IMR-90 (cell line): ENCODE measurements around the gene EHD4. TPM values are rescaled to one million over a fixed set of nuclear protein-coding genes. Genes with fewer than 3 reads are reported as not detected.

Experiments used
- ATAC-seq: fragments of 200-7000 bp; cut with Tn5 transposase; 2 replicates; pipeline ENCODE4 v1.9.1; 2020; ENCODE audit warnings: low read depth, mild to moderate bottlenecking, moderate library complexity
- BruUV-seq: library from RNA; stranded (reverse); fragments of 400-500 nt; replicated peaks from 2 replicates; lab custom pipeline; 2021; lab: Mats Ljungman, UMichigan
- CTCF ChIA-PET: fragments of 300-600 bp; formaldehyde crosslinking; extraction: SDS; loops from one replicate; lab custom pipeline; 2021; ENCODE audit warnings: antibody characterized with exemption; lab: Yijun Ruan, JAX
- POLR2A ChIA-PET: fragments of 300-600 bp; sonication (Branson Sonifier 250); formaldehyde crosslinking; loops from one replicate; lab custom pipeline; 2022; ENCODE audit warnings: antibody characterized with exemption; ENCODE audit not compliant: unreplicated experiment; lab: Charles Lee
- DNase-seq: peaks from one replicate; pipeline ENCODE4 v3.0.0; 2013
- H2AFZ ChIP-seq: replicated peaks from 2 replicates; pipeline ENCODE3; 2013; ENCODE audit warnings: low read length, mild to moderate bottlenecking; ENCODE audit not compliant: poor library complexity
- H2AK5ac ChIP-seq: 2 replicates; pipeline ENCODE4 v1.6.1; 2013; ENCODE audit warnings: low read depth, low read length, inconsistent platforms
- H2AK9ac ChIP-seq: replicated peaks from 2 replicates; pipeline ENCODE3; 2013; ENCODE audit warnings: mild to moderate bottlenecking, low read depth, low read length, moderate library complexity; ENCODE audit not compliant: poor library complexity
- H2BK120ac ChIP-seq: 2 replicates; pipeline ENCODE4 v1.6.1; 2013; ENCODE audit warnings: low read depth, low read length, inconsistent platforms
- H2BK15ac ChIP-seq: 3 replicates; pipeline ENCODE4 v1.6.1; 2013; ENCODE audit warnings: low read depth, low read length, inconsistent platforms
- H2BK20ac ChIP-seq: 2 replicates; pipeline ENCODE4 v1.6.1; 2013; ENCODE audit warnings: low read depth, mild to moderate bottlenecking, inconsistent platforms, low read length, moderate library complexity
- H2BK5ac ChIP-seq: 2 replicates; pipeline ENCODE4 v1.6.1; 2013; ENCODE audit warnings: mild to moderate bottlenecking, low read depth, low read length, inconsistent platforms; ENCODE audit not compliant: poor library complexity, severe bottlenecking
- H3K14ac ChIP-seq: replicated peaks from 2 replicates; pipeline ENCODE4 v1.6.1; 2013; ENCODE audit warnings: low read depth, low read length, inconsistent platforms
- H3K18ac ChIP-seq: 2 replicates; pipeline ENCODE4 v1.6.1; 2013; ENCODE audit warnings: low read depth, low read length, control low read depth
- H3K23ac ChIP-seq: 2 replicates; pipeline ENCODE4 v1.6.1; 2013; ENCODE audit warnings: low read depth, low read length, inconsistent platforms
- H3K27ac ChIP-seq: 2 replicates; pipeline ENCODE4 v1.5.1; 2013; ENCODE audit warnings: mild to moderate bottlenecking, control low read depth, low read length; ENCODE audit not compliant: insufficient read depth
- H3K27me3 ChIP-seq: 2 replicates; pipeline ENCODE4 v1.6.1; 2013; ENCODE audit warnings: low read length; ENCODE audit not compliant: control insufficient read depth, insufficient read depth
- H3K36me3 ChIP-seq: 2 replicates; pipeline ENCODE4 v1.6.1; 2013; ENCODE audit warnings: low read length, mixed read lengths; ENCODE audit not compliant: control insufficient read depth, insufficient read depth
- H3K4ac ChIP-seq: 2 replicates; pipeline ENCODE4 v1.6.1; 2013; ENCODE audit warnings: low read depth, low read length, inconsistent platforms
- H3K4me1 ChIP-seq: 2 replicates; pipeline ENCODE4 v1.6.1; 2013; ENCODE audit warnings: low read length, mixed read lengths; ENCODE audit not compliant: control insufficient read depth, insufficient read depth
- H3K4me2 ChIP-seq: 2 replicates; pipeline ENCODE4 v1.6.1; 2013; ENCODE audit warnings: low read depth, mild to moderate bottlenecking, control low read depth, low read length, moderate library complexity
- H3K4me3 ChIP-seq: 2 replicates; pipeline ENCODE4 v1.5.1; 2013; ENCODE audit warnings: low read depth, mild to moderate bottlenecking, control low read depth, low read length, moderate library complexity; ENCODE audit not compliant: insufficient read depth
- H3K56ac ChIP-seq: 2 replicates; pipeline ENCODE4 v1.6.1; 2013; ENCODE audit warnings: low read length, inconsistent platforms; ENCODE audit not compliant: insufficient read depth; ENCODE audit errors: extremely low read depth
- H3K79me1 ChIP-seq, 2 experiments: 2 replicates each; pipeline ENCODE4 v1.6.1; 2013; ENCODE audit warnings: low read length in 2 of 2, inconsistent platforms in 1 of 2, low read depth in 1 of 2
- H3K9ac ChIP-seq: 2 replicates; pipeline ENCODE4 v1.6.1; 2013; ENCODE audit warnings: low read depth, low read length, control low read depth
- H3K9me1 ChIP-seq: 2 replicates; pipeline ENCODE4 v1.6.1; 2013; ENCODE audit warnings: low read length, inconsistent platforms; ENCODE audit not compliant: insufficient read depth
- H3K9me3 ChIP-seq: 2 replicates; pipeline ENCODE4 v1.6.1; 2013; ENCODE audit warnings: low read length; ENCODE audit not compliant: control insufficient read depth, insufficient read depth
- H4K20me1 ChIP-seq: 2 replicates; pipeline ENCODE4 v1.6.1; 2013; ENCODE audit warnings: low read length, inconsistent platforms; ENCODE audit not compliant: insufficient read depth
- H4K5ac ChIP-seq: 2 replicates; pipeline ENCODE4 v1.6.1; 2013; ENCODE audit warnings: mild to moderate bottlenecking, low read depth, low read length, control low read depth
- H4K8ac ChIP-seq, 2 experiments: 2 replicates each; pipeline ENCODE4 v1.6.1; 2013; ENCODE audit warnings: low read depth in 2 of 2, low read length in 2 of 2, control low read depth in 1 of 2, inconsistent platforms in 1 of 2
- H4K91ac ChIP-seq: 2 replicates; pipeline ENCODE4 v1.6.1; 2013; ENCODE audit warnings: low read depth, low read length, inconsistent platforms; ENCODE audit not compliant: insufficient read depth
- MAZ ChIP-seq: IDR thresholded peaks from 2 replicates; pipeline ENCODE4 v1.6.1; 2012; ENCODE audit warnings: low read depth, mild to moderate bottlenecking, low read length, improper control_type of control experiment, moderate library complexity, borderline replicate concordance
- POLR2A ChIP-seq: IDR thresholded peaks from 2 replicates; pipeline ENCODE4 v1.6.1; 2012; ENCODE audit warnings: mild to moderate bottlenecking, low read depth, low read length
- RAD21 ChIP-seq: IDR thresholded peaks from 2 replicates; pipeline ENCODE4 v1.6.1; 2012; ENCODE audit warnings: low read length, improper control_type of control experiment
- SMC3 ChIP-seq: fragments of 150-350 bp; IDR thresholded peaks from 2 replicates; pipeline ENCODE4 v1.6.1; 2016; ENCODE audit warnings: low read depth, mild to moderate bottlenecking, antibody characterized with exemption, low read length, moderate library complexity
- WGBS, 2 experiments: methylation state at CpG; one replicate each; pipeline versions ENCODE4 v1.1.5 to v1.1.7; 2013; ENCODE audit warnings: missing lambda C conversion rate in 2 of 2; ENCODE audit not compliant: insufficient read length in 1 of 2; ENCODE audit errors: extremely low coverage in 2 of 2; 5-methylcytosine and 5-hydroxymethylcytosine counted together
- dilution Hi-C: fragments of 300-500 bp; cut with HindIII; formaldehyde crosslinking; loops from one replicate; pipeline ENCODE4 v1.14.3; 2018; ENCODE audit warnings: low sequenced_read_pairs; ENCODE audit not compliant: unreplicated experiment
- in situ Hi-C: fragments of 300-500 bp; cut with MboI; formaldehyde crosslinking; loops from 3 replicates; pipeline ENCODE4 v1.14.3; 2019; ENCODE audit warnings: low sequenced_read_pairs, inconsistent platforms, mixed read lengths
- intact Hi-C: fragments of 100-400 bp; cut with micrococcal nuclease; formaldehyde crosslinking; loops from 2 replicates; pipeline ENCODE4 v1.10.0; 2022
- polyA plus RNA-seq, 3 experiments: library from polyadenylated mRNA; depleted of rRNA; stranded (reverse); fragments of >200 nt; gene quantifications; 2 replicates each; pipeline ENCODE4 v1.2.3, GENCODE V29; 2012; ENCODE audit warnings: low replicate concordance in 1 of 3
- total RNA-seq: library from RNA; depleted of rRNA; stranded (reverse); fragments of >200 nt; gene quantifications from 2 replicates; pipeline ENCODE4 v1.2.3, GENCODE V29; 2012
- TF ChIP-seq, protein P1 (sequence below): fragments of 150-350 bp; IDR thresholded peaks from 2 replicates; pipeline ENCODE4 v1.6.1; 2016; ENCODE audit warnings: low read depth, mild to moderate bottlenecking, low read length, moderate library complexity, borderline replicate concordance

Gene EHD4
- total and polyA plus RNA-seq, 2 of the 4 experiments (the other 2 are of a cell fraction): 21.0 to 29.0 TPM

DNA sequence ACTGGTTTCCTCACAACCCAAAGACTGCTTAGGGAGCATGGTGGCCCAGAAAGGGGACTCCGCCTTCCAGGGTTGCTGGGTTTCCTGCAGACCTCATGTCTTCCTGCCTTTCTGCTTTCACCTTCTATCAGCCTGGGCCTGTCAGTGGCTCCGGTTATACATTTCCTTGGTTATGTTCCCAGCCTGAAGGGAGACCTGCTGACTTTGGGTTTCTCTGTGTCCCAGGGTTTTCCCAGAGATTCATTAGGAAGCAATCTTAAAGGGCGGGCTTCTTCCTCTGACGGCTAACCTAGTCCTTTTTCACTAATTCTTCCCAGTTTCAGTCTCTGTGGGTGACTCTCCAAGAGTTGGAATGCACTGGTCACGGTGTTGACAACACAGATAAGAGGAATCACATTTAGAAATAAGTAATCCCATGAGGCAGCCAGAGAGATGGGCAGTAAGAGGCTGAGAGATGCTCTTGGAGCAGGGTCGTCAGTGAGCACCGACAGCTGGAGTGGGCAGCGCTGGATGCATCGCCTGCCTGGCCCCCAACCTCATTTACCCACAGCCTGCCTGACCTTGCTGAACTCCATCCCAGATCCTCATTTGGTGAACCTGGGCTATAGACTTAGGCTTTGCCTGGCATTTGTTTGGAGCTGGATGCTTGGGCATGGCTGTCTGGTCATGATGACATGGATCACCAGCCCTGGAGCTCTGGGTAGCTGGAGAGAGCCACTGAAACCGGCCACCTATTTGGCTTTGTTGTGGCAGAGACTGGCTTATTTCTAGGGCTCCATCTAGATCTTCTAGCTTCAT lies 10.0 kb upstream of the EHD4 start:
- DNase-seq (peak; percentile 10), ATAC-seq (peak; percentile 46)
- Histone ChIP-seq H2BK120ac (no peak overlapping the region), H3K27me3 (peaks cover 29% of the 10 kb centered on the region), H4K20me1 (no peaks in the 10 kb centered on the region), H3K4me1 (peaks cover 3% of the 10 kb centered on the region; the same call in 1 of the 2 replicates), H3K23ac (no peak overlapping the region), H3K56ac (no peak overlapping the region), H3K27ac (no peak overlapping the region), H2BK15ac (no peak overlapping the region), H3K79me1 (no peaks in the 10 kb centered on the region), H4K91ac (no peak overlapping the region), H3K14ac (no peak overlapping the region), H2BK5ac (no peak overlapping the region), H3K18ac (no peak overlapping the region), H4K8ac (no peak overlapping the region), H2AK9ac (no peak overlapping the region), H3K9me3 (no peaks in the 10 kb centered on the region), H3K9ac (no peak overlapping the region), H2AK5ac (no peak overlapping the region), H3K4me2 (no peak overlapping the region), H3K4me3 (no peak overlapping the region), H3K36me3 (no peaks in the 10 kb centered on the region), H3K9me1 (0 out of 2 replicates have a peak, but pooled peaks cover 3% of the 10 kb centered on the region), H4K5ac (no peak overlapping the region), H2BK20ac (no peak overlapping the region), H3K4ac (no peak overlapping the region), H2AFZ (peak overlapping the region; percentile 18)
- 100% methylated on average over 1 of the region's 10 CpGs; no CpG with 5 or more reads in 1 of the 2 experiments for WGBS, 2 experiments
- intact Hi-C loops (no loop called here), dilution Hi-C loops (no loop called here), in situ Hi-C loops (no loop called here)
- CTCF ChIA-PET: no interaction called here
- POLR2A ChIA-PET: no interaction called here
- TF ChIP-seq, protein P1, sequence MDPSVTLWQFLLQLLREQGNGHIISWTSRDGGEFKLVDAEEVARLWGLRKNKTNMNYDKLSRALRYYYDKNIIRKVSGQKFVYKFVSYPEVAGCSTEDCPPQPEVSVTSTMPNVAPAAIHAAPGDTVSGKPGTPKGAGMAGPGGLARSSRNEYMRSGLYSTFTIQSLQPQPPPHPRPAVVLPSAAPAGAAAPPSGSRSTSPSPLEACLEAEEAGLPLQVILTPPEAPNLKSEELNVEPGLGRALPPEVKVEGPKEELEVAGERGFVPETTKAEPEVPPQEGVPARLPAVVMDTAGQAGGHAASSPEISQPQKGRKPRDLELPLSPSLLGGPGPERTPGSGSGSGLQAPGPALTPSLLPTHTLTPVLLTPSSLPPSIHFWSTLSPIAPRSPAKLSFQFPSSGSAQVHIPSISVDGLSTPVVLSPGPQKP: no peak
- TF ChIP-seq RAD21: no peak
- no peak for TF ChIP-seq POLR2A
- TF ChIP-seq SMC3: no peak
- no peak for TF ChIP-seq MAZ
- BruUV-seq: no TSS peak
